ENCODE data around the gene TUBG1.

DNA sequence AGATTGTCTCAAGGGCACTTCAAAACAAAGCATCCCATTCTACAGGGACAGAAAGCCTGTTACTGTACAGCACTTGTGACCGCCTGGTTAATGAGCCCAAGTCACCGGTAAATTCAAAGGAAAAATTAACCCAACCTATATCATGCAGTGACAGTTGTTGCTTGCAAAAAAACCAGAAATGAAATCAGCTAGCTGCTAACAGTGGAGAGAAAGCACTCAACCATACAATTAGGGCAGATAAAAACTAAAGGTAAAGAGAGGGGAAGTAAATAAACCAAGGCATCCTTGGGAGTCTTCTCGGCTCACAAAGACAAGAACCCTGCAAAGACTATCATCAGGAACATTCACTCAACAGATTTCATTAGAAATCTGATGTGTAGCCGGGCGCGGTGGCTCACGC lies 6.2 kb upstream of the TUBG1 start:
- TF ChIP-seq CTCF (IDR thresholded peaks at IDR 0.05) (no peak), POLR2AphosphoS5 (IDR thresholded peaks at IDR 0.05) (no peak)

All from breast epithelium (tissue), 3 donors.